BE2C (cell line): ENCODE results near the gene IDNK. TPM values are rescaled to one million over a fixed set of nuclear protein-coding genes. Genes with fewer than 3 reads are reported as not detected.
A peak's percentile ranks its signal among the peaks of the same experiment; 100 is the strongest.

Source experiments
- DNase-seq: peaks from one replicate; pipeline ENCODE4 v3.0.0-alpha.2; 2020
- H3K27me3 ChIP-seq: fragments of 250-450 bp; sonication (Bioruptor Pico); 2 replicates; pipeline ENCODE4 v1.5.1; 2020; ENCODE audit warnings: mild to moderate bottlenecking
- H3K36me3 ChIP-seq: fragments of 250-450 bp; sonication (Bioruptor Pico); 2 replicates; pipeline ENCODE4 v1.5.1; 2020; ENCODE audit warnings: mild to moderate bottlenecking
- H3K4me1 ChIP-seq: fragments of 250-450 bp; sonication (Bioruptor Pico); 2 replicates; pipeline ENCODE4 v1.5.1; 2020
- H3K4me3 ChIP-seq: 2 replicates; pipeline ENCODE4 v1.5.1; 2011; ENCODE audit warnings: low read depth, low read length
- H3K9me3 ChIP-seq: fragments of 250-450 bp; sonication (Bioruptor Pico); 2 replicates; pipeline ENCODE4 v1.5.1; 2020
- CTCF ChIP-seq: IDR thresholded peaks from 2 replicates; pipeline ENCODE4 v1.5.1; 2012; ENCODE audit warnings: mild to moderate bottlenecking, low read depth, low read length
- polyA plus RNA-seq: library from polyadenylated mRNA; unstranded; fragments of >200 nt; gene quantifications from one replicate; pipeline ENCODE4 v1.2.1, GENCODE V29; 2012; ENCODE audit warnings: low read depth, missing spikeins; ENCODE audit not compliant: insufficient read length, insufficient read depth

Gene IDNK
- polyA plus RNA-seq: 3.6 TPM

- Histone ChIP-seq H3K4me3 (peak within 1 kb of the TSS; percentile 74), H3K4me1 (peaks cover 4% of the 10 kb centered on the region; the same call in 1 of the 2 replicates), H3K27me3 (no peaks in the 10 kb centered on the region), H3K36me3 (0 out of 2 replicates have a peak, but pooled peaks cover 3% of the 10 kb centered on the region), H3K9me3 (no peaks in the 10 kb centered on the region)
- DNase-seq: peak; percentile 74
- no peak for TF ChIP-seq CTCF
Observed at GRCh38 chr9:83622939-83623678, at the start of gene IDNK. TSS of gene IDNK (plus strand) at chr9:83623143. CDS start at chr9:83623172, 29 bp downstream.

GRCh38 chr9:83574482-83574881 lies 48.5 kb upstream of the IDNK start:
- no peaks in the 10 kb centered on the region for H3K9me3 ChIP-seq
- H3K4me3 ChIP-seq: no peak overlapping the region
- TF ChIP-seq CTCF: no peak
- no peaks in the 10 kb centered on the region for H3K36me3 ChIP-seq
- DNase-seq: no peak
- H3K4me1 ChIP-seq: no peaks in the 10 kb centered on the region
- H3K27me3 ChIP-seq: no peaks in the 10 kb centered on the region

- Histone ChIP-seq H3K36me3 (no peaks in the 10 kb centered on the region), H3K4me3 (no peak overlapping the region), H3K4me1 (no peaks in the 10 kb centered on the region), H3K27me3 (no peaks in the 10 kb centered on the region), H3K9me3 (no peaks in the 10 kb centered on the region)
- no peak for DNase-seq
- no peak for TF ChIP-seq CTCF
Observed at GRCh38 chr9:83582029-83582428, 40.9 kb upstream of the IDNK start.

DNA sequence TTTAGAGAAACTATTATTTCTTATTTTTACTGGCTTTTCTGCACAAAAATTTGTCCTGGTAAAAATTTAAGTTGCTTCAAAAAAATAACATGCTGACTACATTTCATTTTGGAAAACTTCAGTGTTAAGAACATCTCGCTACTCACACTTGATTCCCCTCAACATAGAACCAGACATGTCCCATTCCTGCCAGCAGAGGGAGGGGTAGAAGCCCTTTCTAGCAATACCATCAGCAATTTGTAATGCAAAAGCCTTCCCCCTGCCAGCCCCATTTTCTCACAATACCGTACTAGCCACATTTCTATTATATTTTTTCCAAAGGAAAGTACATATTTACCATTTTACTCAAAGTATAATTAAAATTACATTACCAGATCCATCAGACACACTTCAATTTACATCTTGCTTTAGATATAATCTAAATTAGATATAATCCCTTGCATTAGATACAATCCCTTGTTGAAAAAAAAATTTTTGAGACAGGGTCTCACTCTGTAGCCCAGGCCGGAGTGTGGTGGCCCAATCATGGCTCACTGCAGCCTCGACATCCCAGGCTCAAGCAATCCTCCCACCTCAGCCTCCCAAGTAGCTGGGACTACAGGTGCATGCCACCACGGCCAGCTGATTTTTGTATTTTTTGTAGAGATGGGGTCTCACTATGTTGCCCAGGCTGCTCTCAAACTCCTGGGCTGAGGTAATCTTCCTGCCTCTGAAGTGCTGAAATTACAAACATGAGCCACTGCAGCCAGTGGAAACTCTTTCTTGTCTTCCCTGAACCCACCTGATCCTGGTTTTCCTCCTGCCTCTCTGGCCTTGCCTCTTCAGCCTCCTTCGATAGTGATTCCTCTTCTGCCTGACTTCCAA lies 39.6 kb upstream of the IDNK start:
- peak; percentile 65 for DNase-seq
- H3K27me3 ChIP-seq: no peaks in the 10 kb centered on the region
- H3K36me3 ChIP-seq: no peaks in the 10 kb centered on the region
- no peaks in the 10 kb centered on the region for H3K9me3 ChIP-seq
- no peak overlapping the region for H3K4me3 ChIP-seq
- H3K4me1 ChIP-seq: no peaks in the 10 kb centered on the region
- TF ChIP-seq CTCF: peak; percentile 91

DNA sequence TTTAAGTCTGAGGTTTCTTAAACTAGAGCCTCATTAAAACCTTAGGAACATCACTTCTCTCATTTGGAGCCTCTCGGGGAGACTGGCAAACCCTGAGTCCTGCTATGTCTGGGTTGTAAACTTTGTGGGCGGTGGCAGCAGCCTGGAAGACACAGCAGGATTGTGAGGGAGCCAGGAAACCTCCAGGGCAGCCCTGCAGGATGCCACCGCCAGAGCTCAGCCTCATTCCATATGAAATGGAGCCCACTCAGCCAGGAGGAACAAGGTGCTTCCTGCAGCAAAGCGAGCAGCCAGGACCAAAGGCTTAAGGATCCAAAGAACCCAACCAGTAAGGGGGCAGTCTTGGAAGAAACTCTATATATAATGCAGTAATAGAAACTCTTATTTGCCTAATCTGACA lies 37.9 kb upstream of the IDNK start:
- no peaks in the 10 kb centered on the region for H3K36me3 ChIP-seq
- H3K4me1 ChIP-seq: no peaks in the 10 kb centered on the region
- no peak for TF ChIP-seq CTCF
- no peak for DNase-seq
- no peaks in the 10 kb centered on the region for H3K9me3 ChIP-seq
- no peaks in the 10 kb centered on the region for H3K27me3 ChIP-seq
- no peak overlapping the region for H3K4me3 ChIP-seq
